ENCODE data around the gene TGIF2.
"Not testable (repeated sequence)": the region's sequence is repeated elsewhere in the genome, so short reads cannot be mapped to it uniquely, and the experiment has no call there.

Gene TGIF2

GRCh38 chr20:36547186-36548005, 26.0 kb upstream of the TGIF2 start:
- DNase-seq (ENCODE audit: low spot score) = no peak

GRCh38 chr20:36548006-36548315, 25.4 kb upstream of the TGIF2 start:
- DNase-seq (ENCODE audit: low spot score) = peak; percentile 76

DNA sequence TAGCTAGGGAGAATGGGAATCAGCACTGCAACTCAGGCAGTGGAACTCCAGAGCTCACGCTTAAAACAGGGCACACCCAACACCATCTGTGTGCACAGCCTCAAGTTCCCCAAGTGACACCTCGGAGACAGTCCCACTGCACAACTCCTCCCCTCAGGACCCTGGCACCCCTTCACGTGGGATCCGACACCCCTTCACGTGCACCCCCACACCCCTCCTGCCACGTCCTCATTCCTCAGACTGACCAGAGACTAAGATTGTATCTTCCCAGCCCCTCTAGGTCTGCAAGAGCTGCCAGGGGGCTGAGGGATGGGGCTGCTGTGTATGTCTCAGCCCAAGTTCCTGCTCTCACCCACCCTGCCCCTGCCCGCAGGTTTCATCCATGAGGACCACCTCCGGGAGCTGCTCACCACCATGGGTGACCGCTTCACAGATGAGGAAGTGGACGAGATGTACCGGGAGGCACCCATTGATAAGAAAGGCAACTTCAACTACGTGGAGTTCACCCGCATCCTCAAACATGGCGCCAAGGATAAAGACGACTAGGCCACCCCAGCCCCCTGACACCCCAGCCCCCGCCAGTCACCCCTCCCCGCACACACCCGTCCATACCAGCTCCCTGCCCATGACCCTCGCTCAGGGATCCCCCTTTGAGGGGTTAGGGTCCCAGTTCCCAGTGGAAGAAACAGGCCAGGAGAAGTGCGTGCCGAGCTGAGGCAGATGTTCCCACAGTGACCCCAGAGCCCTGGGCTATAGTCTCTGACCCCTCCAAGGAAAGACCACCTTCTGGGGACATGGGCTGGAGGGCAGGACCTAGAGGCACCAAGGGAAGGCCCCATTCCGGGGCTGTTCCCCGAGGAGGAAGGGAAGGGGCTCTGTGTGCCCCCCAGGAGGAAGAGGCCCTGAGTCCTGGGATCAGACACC, 24.4 kb upstream of the TGIF2 start:
- no peak for DNase-seq (ENCODE audit: low spot score)

DNA sequence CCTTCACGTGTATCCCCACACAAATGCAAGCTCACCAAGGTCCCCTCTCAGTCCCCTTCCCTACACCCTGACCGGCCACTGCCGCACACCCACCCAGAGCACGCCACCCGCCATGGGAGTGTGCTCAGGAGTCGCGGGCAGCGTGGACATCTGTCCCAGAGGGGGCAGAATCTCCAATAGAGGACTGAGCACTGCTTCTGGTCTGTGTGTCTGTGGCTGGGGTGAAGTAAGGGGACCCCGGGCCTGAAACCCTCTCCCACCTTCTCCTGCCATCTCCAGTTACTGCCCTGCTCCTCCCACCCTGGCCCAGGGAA, 23.8 kb upstream of the TGIF2 start:
- DNase-seq (ENCODE audit: low spot score) = no peak

DNA sequence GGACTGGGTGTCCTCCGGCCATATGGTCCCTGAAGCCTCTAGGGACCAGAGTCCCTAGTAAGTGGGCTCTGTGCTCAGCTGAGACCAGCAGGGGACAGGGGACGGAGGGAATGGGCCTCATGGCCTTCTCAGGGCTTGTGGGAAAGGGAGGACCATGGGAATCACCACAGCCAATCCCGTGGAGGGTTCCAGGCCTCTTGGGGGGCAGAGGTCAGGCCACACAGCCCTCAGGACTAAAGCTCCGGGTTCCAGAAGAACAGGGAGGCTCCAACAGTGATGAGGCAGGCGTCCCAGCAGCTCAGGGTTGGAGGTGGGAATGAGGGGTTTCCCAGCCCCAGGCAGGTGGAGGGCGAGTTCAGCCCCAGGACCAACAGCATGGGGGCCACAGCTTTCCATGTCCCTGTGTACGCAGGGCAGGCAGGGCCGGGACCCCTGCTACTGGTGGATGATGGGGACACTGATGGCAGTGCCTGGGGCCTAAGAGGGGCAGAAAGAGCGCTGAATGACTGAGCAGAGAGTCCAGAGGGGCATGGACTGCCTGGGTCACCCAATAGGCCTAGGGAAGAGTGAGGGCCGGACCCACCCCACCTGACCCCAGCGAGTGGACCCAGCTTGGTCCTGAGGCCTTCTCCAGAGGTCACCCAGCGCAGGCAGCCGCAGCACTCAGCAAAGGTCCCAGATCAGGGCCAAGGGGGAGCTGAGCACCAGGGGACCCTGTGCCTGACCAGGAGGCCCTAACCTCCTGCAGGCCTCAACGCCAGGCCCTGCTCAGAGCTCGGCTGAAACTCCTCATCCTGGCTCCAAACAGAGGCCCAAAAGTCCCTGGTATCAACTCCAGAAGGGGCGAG, 23.2 kb upstream of the TGIF2 start:
- no peak for DNase-seq (ENCODE audit: low spot score)

GRCh38 chr20:36550790-36551299, 22.6 kb upstream of the TGIF2 start:
- DNase-seq (ENCODE audit: low spot score) = no peak

GRCh38 chr20:36555248-36555647, 18.1 kb upstream of the TGIF2 start:
- DNase-seq (ENCODE audit: low spot score) = no peak

- DNase-seq (ENCODE audit: low spot score) = no peak
Observed at GRCh38 chr20:36562724-36563123, 10.7 kb upstream of the TGIF2 start.

DNA sequence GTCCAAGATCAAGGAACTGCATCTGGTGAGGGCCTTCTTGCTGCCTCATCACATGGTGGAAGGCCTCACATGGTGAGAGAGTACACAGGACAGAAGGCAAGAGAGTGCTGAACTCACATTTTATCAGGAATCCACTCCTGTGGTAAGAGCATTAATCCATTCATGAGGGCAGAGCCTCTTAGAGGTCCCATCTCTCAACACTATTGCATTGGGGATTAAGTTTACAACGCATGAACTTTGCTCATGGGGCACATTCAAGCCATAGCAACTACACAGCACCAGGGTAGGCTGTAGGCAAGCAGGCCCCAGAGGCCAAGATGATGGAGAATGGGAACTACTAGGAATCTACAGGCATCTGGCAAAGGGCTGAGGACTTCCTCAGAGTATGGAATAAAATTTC, 10.0 kb upstream of the TGIF2 start:
- no peak for DNase-seq (ENCODE audit: low spot score)

DNA sequence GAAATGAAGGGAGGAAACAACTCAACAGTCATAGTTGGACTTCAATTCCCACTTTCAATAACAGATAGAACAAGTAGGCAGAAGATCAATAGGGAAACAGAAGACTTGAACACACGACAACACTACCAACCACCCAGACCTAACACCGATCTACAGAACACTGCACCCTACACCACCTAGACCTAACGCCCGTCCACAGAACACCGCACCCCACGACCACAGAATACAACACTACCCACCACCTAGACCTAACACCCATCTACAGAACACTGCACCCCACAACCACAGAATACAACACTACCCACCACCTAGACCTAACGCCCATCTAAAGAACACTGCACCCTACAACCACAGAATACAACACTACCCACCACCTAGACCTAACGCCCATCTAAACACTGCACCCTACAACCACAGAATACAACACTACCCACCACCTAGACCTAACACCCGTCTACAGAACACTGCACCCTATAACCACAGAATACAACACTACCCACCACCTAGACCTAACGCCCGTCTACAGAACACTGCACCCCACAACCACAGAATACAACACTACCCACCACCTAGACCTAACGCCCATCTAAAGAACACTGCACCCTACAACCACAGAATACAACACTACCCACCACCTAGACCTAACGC, 9.2 kb upstream of the TGIF2 start:
- DNase-seq (ENCODE audit: low spot score) = not testable (repeated sequence)

- DNase-seq (ENCODE audit: low spot score) = not testable (repeated sequence)
Observed at GRCh38 chr20:36564726-36565121, 8.7 kb upstream of the TGIF2 start.

DNA sequence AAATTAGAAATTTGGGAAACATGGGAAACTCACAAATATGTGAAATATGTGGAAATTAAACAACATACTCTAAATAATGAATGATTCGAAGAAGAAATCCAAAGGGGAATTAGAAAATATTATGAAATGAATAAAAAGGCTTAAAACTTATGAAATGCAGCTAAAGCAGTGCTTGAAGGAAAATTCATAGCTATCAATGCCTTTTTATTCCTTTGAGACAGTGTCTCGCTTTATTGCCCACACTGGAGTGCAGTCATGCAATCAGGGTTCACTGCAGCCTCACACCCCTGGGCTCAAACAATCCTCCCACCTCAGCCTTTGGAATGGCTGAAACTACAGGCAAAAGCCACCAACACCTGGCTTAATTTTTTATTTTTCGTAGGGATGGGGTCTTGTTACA, 7.9 kb upstream of the TGIF2 start:
- DNase-seq (ENCODE audit: low spot score) = no peak

DNA sequence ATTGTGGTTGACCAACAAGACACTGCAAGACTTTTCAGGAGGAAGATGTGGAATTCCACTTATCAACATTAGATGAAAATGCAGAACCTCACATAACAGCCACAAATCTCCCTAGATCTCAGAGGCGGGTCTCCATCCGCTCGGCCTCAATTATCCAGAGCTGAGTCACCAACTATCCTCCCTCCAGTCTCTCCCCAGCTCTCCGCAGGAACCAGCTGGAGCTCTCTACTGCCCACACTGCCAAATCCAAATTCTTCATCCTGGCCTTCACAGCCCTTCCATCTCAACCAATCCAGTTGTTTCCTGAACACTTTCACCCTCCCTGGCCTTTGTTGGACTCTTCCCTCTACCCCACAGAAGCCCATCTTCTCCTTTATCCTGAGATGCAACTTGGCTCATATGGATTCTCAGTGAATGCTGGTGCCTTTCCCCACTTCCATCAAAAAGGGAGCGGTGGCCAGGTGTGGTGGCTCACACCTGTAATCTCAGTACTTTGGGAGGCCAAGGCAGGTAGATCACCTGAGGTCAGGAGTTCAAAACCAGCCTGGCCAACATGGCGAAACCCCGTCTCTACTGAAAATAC, 3.5 kb upstream of the TGIF2 start:
- no peak for DNase-seq (ENCODE audit: low spot score)

- peak; percentile 59 for DNase-seq (ENCODE audit: low spot score)
Observed at GRCh38 chr20:36571564-36572504, 1.6 kb upstream of the TGIF2 start.

GRCh38 chr20:36572701-36573102, 695 bp upstream of the TGIF2 start:
- peak; percentile 57 for DNase-seq (ENCODE audit: low spot score)

DNA sequence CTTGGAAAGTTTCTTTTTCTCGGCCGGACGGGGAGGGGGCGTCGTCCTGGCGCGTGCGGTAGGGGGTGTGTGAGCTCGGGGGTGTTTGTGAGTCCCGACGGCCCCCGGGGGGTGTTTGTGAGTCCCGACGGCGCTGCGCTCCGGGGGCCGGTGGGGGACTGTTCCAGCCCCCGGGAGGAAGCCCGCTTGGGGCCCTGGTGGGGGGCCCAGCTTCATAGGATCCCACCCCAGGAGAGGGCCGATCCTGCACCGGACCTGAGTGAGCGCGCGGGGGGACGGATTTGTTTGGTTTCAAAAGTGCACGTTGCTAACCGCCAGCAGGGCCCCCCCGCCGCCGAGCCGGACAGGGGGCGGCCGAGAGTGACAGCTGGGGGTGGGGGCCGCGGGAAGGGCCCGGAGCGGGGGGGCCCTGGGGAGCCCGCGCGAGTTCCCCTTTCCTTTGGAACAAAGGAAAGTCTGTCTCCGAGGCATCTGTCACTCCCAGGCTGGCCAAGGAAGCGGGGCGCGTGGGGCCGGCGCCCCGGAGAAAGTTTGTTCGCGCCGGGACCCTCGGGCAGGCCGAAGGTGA, 485 bp downstream of the TGIF2 start:
- no peak for DNase-seq (ENCODE audit: low spot score)

DNA sequence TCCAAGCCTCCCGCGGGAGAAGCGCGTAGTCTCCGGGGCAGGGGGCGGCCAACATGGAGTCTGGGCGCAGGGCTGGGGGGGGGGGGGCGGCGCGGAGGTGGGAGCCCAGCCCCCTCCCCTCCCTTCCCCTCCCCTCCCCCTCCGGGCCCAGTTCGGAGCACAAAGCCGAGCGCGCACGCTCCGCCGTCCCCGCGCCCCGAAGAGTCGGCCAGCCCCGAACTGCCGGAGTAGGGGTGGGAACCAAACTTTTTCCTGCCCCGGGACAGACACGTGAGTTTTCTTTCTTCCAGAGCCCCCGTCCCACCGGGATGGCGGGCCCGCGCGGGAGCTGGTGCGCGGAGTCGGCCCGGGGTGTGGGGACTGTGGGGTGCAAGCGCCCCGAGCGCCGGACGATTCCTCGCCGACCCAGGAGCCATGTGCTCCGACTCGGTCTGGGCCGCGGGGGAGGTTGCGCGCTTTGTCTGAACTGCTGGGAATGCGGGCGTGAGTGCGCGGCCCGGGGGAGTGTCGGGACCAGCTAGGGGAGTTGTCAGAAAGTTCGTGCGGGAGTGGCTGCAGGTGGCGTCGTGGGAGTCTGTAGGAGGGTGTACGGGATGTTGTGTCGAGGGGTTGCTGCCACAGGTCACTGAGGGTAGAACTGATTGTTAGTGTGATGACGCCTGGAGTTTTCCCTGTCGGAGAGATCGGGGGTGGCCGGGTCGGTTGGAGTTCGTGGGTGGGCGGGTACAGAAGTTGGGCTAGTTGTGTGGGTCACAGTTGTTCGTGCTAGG, 1.2 kb downstream of the TGIF2 start:
- DNase-seq (ENCODE audit: low spot score) = peak; percentile 55

DNA sequence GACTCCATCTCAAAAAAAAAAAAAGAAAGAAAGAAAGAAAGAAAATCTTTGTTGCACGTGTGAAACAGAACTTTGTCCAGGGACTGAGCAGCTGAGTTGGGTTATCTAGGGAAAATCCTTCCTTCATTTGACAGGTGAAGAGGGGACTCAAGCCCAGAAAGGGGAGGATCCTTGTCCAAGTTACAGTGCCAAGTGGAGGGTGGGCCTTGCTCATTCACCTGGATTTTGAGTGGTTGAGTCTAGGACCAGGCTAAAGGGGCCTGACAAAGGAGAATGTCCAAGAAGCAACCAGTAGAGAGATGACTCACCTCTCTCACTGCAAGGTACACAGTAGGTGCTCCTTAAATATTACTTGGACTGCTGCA, 2.7 kb downstream of the TGIF2 start:
- DNase-seq (ENCODE audit: low spot score) = no peak
